ENCODE measurements around the gene NBAS.

The NBAS gene

DNA sequence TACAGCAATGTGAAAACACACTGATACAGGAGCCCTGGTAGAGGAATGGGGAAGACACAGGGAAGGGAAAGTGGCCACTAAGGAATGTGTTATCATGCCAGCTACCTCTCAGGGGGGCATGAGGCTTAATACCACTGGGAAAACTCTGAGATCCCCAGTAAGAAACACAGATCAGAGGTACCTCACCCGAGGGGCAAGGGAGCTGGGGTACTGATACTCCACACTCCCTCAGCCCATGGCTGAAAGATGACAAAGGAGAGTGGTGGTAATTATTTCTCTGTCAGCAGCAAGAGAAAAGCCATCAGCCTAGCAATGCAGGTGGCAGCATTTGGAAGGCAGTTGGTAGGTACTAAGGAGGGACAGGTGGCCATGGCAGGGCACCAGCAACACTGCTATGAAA is 434.8 kb downstream of the NBAS start:
- in situ Hi-C loops (cut with HindIII; ENCODE audit: low sequenced_read_pairs), result no loop called here
- TF ChIP-seq, protein P1, sequence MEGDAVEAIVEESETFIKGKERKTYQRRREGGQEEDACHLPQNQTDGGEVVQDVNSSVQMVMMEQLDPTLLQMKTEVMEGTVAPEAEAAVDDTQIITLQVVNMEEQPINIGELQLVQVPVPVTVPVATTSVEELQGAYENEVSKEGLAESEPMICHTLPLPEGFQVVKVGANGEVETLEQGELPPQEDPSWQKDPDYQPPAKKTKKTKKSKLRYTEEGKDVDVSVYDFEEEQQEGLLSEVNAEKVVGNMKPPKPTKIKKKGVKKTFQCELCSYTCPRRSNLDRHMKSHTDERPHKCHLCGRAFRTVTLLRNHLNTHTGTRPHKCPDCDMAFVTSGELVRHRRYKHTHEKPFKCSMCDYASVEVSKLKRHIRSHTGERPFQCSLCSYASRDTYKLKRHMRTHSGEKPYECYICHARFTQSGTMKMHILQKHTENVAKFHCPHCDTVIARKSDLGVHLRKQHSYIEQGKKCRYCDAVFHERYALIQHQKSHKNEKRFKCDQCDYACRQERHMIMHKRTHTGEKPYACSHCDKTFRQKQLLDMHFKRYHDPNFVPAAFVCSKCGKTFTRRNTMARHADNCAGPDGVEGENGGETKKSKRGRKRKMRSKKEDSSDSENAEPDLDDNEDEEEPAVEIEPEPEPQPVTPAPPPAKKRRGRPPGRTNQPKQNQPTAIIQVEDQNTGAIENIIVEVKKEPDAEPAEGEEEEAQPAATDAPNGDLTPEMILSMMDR (IDR thresholded peaks at IDR 0.05; ENCODE audit: low read depth, low read length, missing control alignments), result no peak

DNA sequence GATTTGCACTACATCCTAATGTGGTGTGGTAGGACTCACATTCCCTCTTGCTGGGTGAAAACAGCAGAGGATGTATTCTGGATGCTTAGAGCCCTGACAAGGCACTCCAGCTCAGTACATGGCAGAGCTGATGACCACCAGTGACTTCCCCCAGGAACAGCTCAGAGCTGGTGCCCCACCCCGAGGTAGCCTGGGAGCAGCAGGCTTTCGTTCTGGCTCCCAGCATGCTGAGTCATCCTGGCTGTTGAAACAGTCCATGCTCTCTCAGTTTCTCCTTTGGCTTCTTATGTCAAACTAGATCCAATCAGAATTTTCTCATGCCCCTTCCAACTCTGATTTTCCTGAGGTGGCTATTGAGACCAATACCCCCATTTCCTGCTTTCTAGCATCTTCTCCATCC is 438.2 kb downstream of the NBAS start:
- no peak for DNase-seq (ENCODE audit: low read depth)
- TF ChIP-seq, protein P1 (IDR thresholded peaks at IDR 0.05; ENCODE audit: low read depth, low read length, missing control alignments), result no peak
- in situ Hi-C loops (cut with HindIII; ENCODE audit: low sequenced_read_pairs), result no loop called here
- H3K4me3 ChIP-seq (ENCODE audit: low read depth, low read length), result no peak overlapping the region

More for the DNA sequence above, 434.8 kb downstream of the NBAS start:
- H3K4me3 ChIP-seq (ENCODE audit: low read depth, low read length), result no peak overlapping the region
- no peak for DNase-seq (ENCODE audit: low read depth)

DNA sequence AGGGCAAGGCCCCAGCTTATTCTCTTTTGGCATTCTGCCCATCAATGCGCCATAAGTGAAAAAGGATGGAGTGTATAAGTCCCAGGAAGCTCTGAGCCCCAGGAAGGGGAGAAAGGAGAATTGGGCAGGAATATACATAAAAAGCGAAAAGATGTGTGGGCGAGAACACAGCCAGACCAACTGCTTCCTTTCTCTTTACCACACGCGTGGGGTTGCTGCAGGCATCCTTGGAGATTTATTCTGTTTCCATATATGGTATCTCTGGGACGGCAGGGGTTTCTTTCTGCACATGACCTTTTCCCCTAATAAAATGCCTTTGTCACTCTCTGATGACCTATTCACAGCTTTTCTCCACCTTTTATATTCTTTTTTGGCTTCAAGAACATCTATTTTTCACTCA is 440.5 kb downstream of the NBAS start:
- in situ Hi-C loops (cut with HindIII; ENCODE audit: low sequenced_read_pairs), result no loop called here
- H3K4me3 ChIP-seq (ENCODE audit: low read depth, low read length), result no peak overlapping the region
- DNase-seq (ENCODE audit: low read depth), result no peak
- TF ChIP-seq, protein P1 (IDR thresholded peaks at IDR 0.05; ENCODE audit: low read depth, low read length, missing control alignments), result no peak

DNA sequence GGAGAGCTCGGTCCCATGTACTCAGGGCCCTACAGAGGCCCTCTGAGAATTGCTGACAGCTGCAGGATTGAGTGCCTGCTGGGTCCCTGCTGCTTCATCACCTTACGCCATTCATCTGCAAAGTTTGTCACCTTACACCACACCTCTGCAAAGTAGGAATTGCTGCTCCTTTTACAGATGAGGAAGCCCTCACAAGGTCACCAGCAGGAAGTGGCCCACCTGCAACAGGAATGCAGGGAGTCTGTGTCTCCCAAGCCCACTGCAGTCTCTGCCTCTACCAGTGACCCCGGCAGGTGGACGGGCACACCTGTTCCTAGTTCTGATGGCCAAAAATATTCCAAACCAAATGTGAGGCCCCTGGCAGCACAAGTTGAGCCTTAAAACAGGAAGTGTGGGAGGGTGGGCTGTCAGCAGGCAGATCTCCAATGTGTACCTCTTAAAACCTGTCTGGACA is 441.4 kb downstream of the NBAS start:
- in situ Hi-C loops (cut with HindIII; ENCODE audit: low sequenced_read_pairs), result no loop called here
- DNase-seq (ENCODE audit: low read depth), result no peak
- no peak overlapping the region for H3K4me3 ChIP-seq (ENCODE audit: low read depth, low read length)
- TF ChIP-seq, protein P1 (IDR thresholded peaks at IDR 0.05; ENCODE audit: low read depth, low read length, missing control alignments), result no peak

DNA sequence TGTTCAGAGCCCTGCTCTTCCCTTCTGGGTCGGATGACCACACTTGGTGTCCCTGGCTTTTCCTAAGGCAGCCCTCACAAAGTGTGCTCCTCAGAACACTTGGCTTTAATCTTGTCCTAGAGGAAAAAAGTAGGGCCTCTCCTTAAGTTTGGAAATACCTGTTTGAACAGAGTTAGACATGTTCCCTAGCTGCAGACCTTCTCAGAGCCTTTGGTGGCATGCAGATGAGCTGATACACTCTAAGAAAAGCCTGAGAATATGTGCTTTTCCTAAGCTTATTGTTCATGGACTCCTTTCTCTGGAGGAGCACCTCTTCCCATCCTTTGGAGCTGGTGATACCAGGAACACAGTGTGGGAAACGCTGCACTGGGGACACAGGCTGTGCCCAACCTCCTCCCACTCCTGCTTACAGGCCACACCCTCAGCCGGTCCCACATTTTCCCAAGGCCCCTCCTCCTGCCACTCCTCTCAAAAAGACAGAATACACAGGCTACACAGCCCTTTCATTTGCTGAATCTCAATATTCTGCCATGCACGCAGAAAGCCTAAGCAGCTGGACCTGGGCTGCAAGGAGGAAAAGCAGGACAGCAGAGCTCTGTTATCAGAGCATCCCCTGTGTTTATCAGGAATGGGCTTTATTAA is 443.6 kb downstream of the NBAS start:
- TF ChIP-seq, protein P1 (IDR thresholded peaks at IDR 0.05; ENCODE audit: low read depth, low read length, missing control alignments), result no peak
- H3K4me3 ChIP-seq (ENCODE audit: low read depth, low read length), result no peak overlapping the region
- DNase-seq (ENCODE audit: low read depth), result no peak
- in situ Hi-C loops (cut with HindIII; ENCODE audit: low sequenced_read_pairs), result no loop called here
